Measurements from ENCODE around the gene LBX2.

DNA sequence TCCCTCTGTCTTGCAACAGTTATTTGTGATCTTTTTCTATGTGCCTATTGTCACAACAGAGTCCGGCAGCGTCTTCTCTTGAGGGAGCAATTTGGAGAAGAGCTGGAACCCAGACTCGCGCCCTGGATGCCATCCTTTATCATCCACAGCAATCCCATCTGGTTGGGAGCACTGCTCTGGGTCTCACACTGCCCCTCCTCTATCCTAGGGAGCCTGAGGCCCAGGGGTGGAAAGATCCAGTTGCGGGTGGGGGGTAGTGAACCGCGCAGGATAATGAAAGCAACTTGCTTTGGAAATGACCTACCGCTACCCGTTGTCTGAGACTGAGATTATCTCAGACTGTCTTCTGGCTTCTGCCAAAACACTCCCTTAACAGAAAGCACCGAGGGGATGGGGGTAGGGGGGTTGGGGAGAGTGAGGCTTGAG, 40.5 kb downstream of the LBX2 start:
- TF ChIP-seq TAF1 (IDR thresholded peaks at IDR 0.05; ENCODE audit: borderline replicate concordance, insufficient read depth, low read length) (no peak), REST (IDR thresholded peaks at IDR 0.05; ENCODE audit: insufficient read depth in 1 of 2, low read depth in 2 of 2, low read length in 2 of 2) (no peak), POLR2AphosphoS5 (IDR thresholded peaks at IDR 0.05; ENCODE audit: low read depth, low read length) (no peak)

All from PFSK-1 (cell line).